Measurements from ENCODE around the gene THAP12. TPM values are rescaled to one million over a fixed set of nuclear protein-coding genes. Genes with fewer than 3 reads are reported as not detected.

The THAP12 gene
- total and polyA plus RNA-seq, 10 of the 15 experiments (the other 5 are each of a cell fraction or from before 2014, with no cell fraction given): 12.6 to 45.6 (median 22.3) TPM

GRCh38 chr11:76365038-76365679, 15.8 kb downstream of the THAP12 start (continued):
- no peak for TF ChIP-seq NR2C1 (IDR thresholded peaks at IDR 0.05)

- no peak for DNase-seq (ENCODE audit: low read depth, low spot score)
- CTCF ChIA-PET: interaction anchor here (0.6 kb wide), 1 partner anchor 200 kb away, joined by 3 read pairs; no protein-coding TSS in a partner anchor
- Histone ChIP-seq H3K27ac (ENCODE audit: control insufficient read depth, insufficient read depth) (no peak overlapping the region), H3K9ac (ENCODE audit: control insufficient read depth, insufficient read depth, low read length) (no peak overlapping the region), H3K36me3 (ENCODE audit: control insufficient read depth in 2 of 2, insufficient read depth in 2 of 2, low read length in 1 of 2) (peaks cover 0 to 2% of the 10 kb centered on the region in 2 experiments; a peak in 2 of 4 replicates), H3K9me3 (replicated peaks; ENCODE audit: control insufficient read depth, insufficient read depth, low read length) (no peaks in the 10 kb centered on the region), H4K20me1 (ENCODE audit: control insufficient read depth, insufficient read depth) (no peaks in the 10 kb centered on the region), H3K4me3 (no peak overlapping the region), H3K4me1 (ENCODE audit: control insufficient read depth, insufficient read depth, low read length) (no peaks in the 10 kb centered on the region), H3K27me3 (replicated peaks in 1 of 2; ENCODE audit: control insufficient read depth in 2 of 2, insufficient read depth in 2 of 2, low read length in 1 of 2) (no peaks in the 10 kb centered on the region), H2AFZ (ENCODE audit: control insufficient read depth, low read depth, low read length) (no peak overlapping the region), H3K79me2 (ENCODE audit: control insufficient read depth, insufficient read depth, low read length) (no peaks in the 10 kb centered on the region; the same call in 1 of the 2 replicates), H3K4me2 (ENCODE audit: control insufficient read depth, insufficient read depth) (no peak overlapping the region)
- no peak for ATAC-seq
- BruUV-seq (replicated peaks): no TSS peak
- in situ Hi-C loops (cut with MboI): no loop called here
- FAIRE-seq: no peak
- POLR2A ChIA-PET: no interaction called here
- 98% methylated on average over 7 of the region's 7 CpGs for WGBS (ENCODE audit: insufficient coverage, insufficient replicate concordance, low lambda C conversion rate, missing lambda C conversion rate)
- SMC1A ChIA-PET (ENCODE audit: uncharacterized antibody, unreplicated experiment): no interaction called here
- intact Hi-C loops (cut with micrococcal nuclease; ENCODE audit: unreplicated experiment): no loop called here
- no peak for TF ChIP-seq ATF2 (IDR thresholded peaks at IDR 0.05; ENCODE audit: low read length)
- no peak for TF ChIP-seq JUND (IDR thresholded peaks at IDR 0.05; ENCODE audit: low read depth, low read length)
- TF ChIP-seq SIN3A (IDR thresholded peaks at IDR 0.05; ENCODE audit: low read depth, low read length): no peak
- TF ChIP-seq JUNB (IDR thresholded peaks at IDR 0.05): no peak
- TF ChIP-seq NFYA (IDR thresholded peaks at IDR 0.05; ENCODE audit: borderline replicate concordance, low read depth, low read length): no peak
- no peak for TF ChIP-seq ZNF207 (IDR thresholded peaks at IDR 0.05; ENCODE audit: borderline replicate concordance)
- no peak for TF ChIP-seq MEF2A (IDR thresholded peaks at IDR 0.05; ENCODE audit: insufficient read depth, low read depth, low read length)
- no peak for TF ChIP-seq ZBTB40 (IDR thresholded peaks at IDR 0.05; ENCODE audit: borderline replicate concordance)
- TF ChIP-seq IRF4 (IDR thresholded peaks at IDR 0.05; ENCODE audit: low read depth, low read length): no peak
- no peak for TF ChIP-seq ATF3 (IDR thresholded peaks at IDR 0.05; ENCODE audit: borderline replicate concordance, extremely low read depth, low read depth, low read length)
- no peak for TF ChIP-seq NFXL1 (IDR thresholded peaks at IDR 0.05; ENCODE audit: borderline replicate concordance)
- RAD21 ChIA-PET (ENCODE audit: unreplicated experiment): no interaction called here
These were observed 18.2 kb downstream of the THAP12 start for GRCh38 chr11:76362716-76363115.

All from GM12878 (cell line).